ENCODE results near the gene APLP2.

DNA sequence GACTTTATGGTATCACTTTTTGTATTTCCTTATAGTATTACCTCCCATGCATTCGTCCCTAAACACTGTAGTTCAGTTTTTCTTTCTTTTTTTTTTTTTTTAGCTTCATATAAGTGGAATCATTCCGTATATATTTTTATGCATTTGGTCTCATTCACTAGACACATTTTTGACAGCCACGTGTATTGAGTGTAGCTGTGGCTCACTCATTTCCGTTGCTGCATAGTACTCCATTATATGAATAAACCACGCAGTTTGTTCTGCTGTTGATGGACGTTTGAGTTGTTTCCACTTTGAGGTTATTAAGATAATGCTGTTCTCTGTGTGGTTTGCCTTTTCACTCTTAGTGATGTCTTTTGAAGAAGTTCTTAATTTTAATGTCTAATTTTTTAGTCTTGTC lies 8.4 kb downstream of the APLP2 start:
- TF ChIP-seq, protein P1, sequence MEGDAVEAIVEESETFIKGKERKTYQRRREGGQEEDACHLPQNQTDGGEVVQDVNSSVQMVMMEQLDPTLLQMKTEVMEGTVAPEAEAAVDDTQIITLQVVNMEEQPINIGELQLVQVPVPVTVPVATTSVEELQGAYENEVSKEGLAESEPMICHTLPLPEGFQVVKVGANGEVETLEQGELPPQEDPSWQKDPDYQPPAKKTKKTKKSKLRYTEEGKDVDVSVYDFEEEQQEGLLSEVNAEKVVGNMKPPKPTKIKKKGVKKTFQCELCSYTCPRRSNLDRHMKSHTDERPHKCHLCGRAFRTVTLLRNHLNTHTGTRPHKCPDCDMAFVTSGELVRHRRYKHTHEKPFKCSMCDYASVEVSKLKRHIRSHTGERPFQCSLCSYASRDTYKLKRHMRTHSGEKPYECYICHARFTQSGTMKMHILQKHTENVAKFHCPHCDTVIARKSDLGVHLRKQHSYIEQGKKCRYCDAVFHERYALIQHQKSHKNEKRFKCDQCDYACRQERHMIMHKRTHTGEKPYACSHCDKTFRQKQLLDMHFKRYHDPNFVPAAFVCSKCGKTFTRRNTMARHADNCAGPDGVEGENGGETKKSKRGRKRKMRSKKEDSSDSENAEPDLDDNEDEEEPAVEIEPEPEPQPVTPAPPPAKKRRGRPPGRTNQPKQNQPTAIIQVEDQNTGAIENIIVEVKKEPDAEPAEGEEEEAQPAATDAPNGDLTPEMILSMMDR (IDR thresholded peaks at IDR 0.05; ENCODE audit: low read depth, low read length) = no peak
- no peak for TF ChIP-seq EZH2phosphoT487 (IDR thresholded peaks at IDR 0.05; ENCODE audit: low read depth)

Measured in OCI-LY3 (cell line).